Stimulated activated CD8-positive, alpha-beta memory T cell treated with anti-CD3 and anti-CD28 coated beads, Interleukin-15, amount 100 ng/mL, for 24 hours (primary cell): ENCODE results near the gene ACP7.
"Not testable (repeated sequence)": the region's sequence is repeated elsewhere in the genome, so short reads cannot be mapped to it uniquely, and the experiment has no call there.

Experiments used
- DNase-seq: peaks from one replicate; pipeline ENCODE4 v3.0.0-alpha.2; 2020; ENCODE audit warnings: low read depth

The ACP7 gene

DNA sequence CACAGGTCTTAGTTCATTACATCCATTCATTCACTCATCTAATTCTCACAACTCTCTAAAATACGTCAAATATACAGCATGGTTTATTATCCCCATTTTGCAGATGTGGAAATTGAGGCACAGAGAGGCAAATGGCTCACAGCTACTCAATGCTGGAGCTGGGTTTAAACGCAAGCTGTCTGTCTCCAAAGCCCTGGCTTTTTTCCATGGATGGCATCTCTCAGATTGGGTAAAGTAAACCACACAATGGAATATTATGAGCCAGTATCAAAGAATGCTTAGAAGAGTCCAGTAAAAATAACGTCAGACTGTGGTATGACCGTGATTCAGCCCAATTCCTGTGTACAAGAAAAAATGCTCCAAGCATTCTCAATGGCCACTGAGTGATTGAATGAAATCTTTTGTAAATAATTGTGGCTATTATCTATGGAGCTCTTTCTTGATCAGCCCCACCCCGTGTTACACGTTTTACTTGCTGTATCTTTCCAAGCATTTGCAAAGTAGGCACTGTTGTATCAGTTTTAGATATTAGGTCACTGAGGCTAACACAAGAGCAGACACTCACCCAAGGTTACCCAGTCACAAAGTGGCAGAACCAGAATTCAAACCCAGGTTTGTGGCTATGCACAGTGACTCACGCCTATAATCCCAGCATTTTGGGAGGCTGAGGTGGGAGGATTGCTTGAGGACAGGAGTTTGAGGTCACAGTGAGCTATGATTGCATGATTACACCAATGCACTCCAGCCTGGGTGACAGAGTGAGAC lies 5.5 kb upstream of the ACP7 start:
- DNase-seq, result no peak

DNA sequence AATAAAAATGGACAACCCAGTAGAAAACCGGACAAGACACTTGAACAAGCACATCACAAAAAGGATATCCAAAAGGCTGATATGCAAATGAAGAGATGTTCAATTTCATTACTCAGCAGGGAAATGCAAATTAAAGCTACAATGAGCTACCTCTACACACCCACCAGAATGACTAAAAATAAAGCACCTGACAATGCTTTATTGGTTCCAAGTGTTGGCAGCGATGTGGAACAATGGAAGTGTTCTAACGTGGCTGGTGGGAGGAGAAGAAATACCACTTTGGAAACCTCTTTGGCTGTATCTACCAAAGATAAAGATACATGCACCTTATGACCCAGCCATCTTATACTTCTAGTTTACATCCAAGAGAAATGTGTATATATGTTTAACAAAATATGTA lies 3.7 kb upstream of the ACP7 start:
- DNase-seq, result no peak

DNA sequence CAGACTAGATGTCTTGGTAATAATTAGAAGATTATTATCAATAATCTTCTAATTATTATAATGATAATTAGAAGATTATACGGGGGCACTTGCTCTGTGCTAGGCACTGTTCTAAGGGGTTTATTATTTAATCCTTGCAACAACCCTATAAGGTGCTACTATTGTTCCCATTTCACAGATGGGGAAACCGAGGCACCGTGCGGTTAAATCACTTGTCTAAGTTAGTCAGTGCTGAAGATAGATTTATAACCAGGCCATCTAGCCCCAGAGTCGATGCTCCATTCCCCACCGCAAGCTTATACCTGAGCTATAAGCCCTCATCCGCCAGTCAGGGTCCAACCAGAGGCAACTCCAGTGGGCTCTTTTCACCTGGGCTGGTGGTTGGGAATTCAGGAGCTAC lies 2.0 kb upstream of the ACP7 start:
- DNase-seq, result no peak

DNA sequence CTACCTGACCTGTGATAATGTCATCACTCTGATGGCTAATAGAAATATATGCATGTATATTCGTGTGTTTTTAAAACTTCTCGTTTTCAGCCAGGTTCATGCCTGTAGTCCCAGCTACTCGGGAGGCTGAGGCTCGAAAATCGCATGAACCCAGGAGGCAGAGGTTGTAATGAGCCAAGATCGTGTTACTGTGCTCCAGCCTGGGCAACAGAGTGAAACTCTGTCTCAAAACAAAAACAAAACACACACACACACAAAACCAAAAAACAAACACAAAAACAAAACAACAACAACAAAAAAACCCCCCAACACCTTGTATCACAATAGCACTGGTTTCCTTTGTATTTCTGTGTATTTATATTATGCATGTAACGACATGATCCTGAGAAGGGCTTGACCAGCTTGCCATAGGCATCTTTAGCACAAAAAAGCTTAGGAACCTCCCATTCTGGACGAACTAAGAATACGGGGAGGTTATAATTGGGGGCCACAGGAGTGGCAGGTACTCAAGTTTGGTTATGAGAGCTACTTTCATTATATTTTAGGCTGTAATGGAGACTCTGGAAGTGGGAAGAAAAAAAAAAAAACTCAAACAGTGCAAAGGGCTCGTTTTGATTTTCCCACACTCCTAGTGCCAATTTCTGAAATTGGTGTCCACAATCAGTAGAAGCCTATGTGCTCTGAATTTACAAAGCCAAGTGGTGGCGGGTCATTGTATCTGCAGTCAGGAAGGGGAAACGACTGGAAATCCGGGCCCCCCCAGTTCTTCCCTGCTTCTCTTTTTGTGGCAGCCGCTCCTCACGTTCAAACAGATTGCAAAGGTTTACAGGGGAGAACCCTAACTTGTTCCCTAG lies 1.2 kb upstream of the ACP7 start:
- DNase-seq, result no peak

DNA sequence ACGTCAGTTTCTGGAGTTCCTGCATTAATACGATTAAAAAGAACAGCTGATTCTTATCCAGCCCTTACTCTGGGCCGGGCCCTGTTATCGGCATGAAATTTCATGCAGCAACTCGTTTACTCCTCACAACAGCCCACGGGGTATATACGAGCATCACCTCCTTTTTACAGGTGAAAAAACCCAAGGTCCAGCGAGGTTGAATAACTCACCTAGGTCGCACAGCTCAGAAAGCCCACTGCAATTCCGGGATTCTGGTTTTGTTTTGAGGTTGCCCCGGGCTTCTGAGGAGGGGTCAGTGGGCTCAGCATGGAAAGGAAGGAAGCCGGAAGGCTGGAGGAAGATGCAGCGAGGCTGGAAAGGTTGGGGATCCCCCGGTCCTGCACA lies 577 bp upstream of the ACP7 start:
- DNase-seq, result no peak

DNA sequence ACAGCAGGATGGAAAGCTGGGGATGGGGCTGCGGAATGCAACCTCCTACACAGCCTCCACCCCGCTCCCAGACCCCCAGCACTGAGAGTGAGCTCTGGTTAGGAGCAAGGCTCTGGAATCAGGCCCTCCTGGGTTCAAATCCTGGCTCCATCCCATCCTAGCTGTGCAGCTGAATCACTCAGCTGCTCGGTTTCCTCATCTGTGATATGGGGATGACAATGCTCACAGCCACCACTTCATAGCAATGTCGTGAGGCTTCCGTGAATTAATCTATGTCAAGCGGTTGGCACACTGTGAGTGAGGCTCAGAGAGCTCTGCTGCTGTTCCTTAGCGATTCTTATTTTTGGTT lies 538 bp downstream of the ACP7 start:
- DNase-seq, result no peak

DNA sequence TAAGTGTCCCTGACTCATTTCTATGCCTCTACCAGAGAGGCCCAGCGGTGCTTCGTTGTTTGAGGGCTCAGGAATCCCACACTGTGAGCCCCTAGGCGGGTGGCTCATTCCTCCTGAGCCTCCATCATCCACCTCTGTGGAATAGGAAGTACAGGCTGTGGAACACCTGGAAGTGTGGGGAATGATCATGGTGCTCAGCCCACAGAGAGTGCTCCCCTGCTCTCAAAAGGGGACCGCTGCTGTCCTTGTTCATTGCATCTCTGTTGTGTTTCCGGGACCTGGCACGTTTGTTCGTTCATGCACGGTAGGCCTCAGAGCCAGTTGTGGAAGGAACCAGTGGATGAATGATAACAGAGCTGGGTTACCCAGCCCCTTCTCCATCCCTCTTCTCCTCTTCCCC lies 1.2 kb downstream of the ACP7 start:
- DNase-seq, result no peak

DNA sequence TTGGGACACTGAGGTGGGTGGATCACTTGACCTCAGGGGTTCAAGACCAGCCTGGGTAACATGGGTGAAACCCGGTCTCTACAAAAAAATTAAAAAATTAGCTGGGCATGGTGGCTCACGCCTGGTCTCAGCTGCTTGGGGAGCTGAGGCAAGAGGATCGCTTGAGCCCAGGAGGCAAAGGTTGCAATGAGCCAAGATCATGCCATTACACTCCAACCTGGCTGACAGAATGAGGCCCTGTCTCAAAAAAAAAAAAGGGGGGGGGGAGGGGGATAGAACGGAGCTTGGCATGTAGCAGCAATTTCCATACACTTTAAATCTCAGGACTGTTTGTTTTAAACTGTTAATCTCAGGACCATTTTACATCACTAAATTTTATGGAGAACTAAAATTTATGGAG lies 2.2 kb downstream of the ACP7 start:
- no peak for DNase-seq

DNA sequence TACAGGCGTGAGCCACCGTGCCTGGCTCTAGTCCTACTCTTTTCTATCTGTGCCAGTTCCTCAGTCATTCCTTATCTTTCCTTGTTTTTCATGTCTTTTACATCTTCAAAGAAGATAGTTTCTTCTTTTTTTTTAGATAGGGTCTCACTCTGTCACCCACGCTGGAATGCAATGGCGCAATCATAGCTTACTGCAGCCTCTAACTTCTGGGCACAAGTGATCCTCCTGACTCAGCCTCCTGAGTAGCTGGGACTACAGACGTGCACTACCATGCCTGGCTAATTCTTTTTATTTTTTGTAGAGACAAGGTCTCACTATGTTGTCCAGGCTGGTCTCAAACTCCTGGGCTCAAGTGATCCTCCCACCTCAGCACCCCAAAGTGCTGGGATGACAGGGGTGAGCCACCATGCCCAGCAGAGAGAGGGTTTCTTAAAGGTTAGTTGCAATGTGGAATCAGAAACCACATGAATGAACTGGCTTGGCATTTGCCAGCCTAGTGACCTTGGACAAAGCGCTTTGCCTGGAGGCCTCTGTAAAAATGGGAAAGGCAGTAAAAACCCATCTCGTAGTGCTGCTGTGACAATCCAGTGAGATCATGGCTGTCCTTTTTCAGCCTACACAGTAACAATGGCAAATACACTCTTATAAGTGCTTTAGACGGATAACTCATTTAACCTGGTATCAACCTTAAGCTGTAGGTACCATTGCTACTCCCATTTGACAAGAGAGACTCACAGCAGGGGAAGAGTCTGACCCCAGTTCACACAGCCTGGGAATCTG lies 3.9 kb downstream of the ACP7 start:
- DNase-seq, result no peak

DNA sequence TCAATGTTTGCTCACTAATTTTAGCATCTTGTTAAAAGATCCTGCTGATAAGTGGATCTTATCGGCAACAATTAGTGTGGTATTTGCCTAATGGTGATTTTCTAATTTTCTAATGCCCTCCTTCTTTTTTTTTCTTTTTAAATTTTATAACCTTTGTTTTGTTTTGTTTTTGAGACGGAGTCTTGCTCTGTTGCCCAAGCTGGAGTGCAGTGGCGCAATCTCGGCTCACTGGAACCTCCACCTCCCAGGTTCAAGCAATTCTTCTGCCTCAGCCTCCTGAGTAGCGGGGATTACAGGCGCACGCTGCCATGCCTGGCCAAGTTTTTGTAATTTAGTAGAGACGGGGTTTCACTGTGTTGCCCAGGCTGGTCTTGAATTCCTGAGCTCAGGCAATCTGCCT lies 5.8 kb downstream of the ACP7 start:
- not testable (repeated sequence) for DNase-seq

DNA sequence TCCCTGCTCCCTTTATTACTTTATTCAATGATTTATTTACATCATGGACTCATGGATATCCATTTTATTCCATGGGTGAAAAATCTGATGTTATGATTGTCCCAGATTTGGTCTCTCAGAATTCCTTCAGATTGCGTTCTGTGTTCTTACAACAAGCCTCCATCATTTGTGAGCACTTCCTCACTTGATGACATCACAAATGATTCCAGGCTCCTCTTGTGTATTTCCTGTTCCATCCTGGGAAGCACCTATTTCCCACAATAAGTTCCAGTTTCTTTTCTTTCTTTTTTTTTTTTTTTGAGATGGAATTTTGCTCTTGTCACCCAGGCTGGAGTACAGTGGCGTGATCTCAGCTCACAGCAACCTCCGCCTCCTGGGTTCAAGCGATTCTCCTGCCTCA lies 6.7 kb downstream of the ACP7 start:
- DNase-seq, result no peak

DNA sequence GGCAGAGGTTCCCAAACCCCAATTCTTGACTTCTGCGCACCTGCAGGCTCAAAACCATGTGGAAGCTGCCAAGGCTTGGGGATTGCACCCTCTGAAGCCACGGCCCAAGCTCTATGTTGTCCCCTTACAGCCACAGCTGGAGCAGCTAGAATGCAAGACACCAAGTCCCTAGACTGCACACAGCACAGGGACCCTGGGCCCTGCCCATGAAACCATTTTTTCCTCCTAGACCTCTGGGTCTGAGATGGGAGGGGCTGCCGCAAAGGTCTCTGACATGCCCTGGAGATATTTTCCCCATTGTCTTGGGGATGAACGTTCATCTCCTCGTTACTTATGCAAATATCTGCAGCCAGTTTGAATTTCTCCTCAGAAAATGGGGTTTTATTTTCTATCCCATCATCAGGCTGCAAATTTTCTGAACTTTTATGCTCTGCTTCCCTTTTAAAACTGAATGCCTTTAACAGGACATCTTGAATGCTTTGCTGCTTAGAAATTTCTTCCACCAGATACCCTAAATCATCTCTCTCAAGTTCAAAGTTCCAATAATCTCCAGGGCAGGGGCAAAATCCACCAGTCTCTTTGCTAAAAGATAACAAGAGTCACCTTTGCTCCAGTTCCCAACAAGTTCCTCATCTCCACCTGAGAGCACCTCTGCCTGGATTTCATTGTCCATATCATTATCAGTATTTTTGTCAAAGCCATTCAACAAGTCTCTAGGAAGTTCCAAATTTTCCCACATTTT lies 11.8 kb downstream of the ACP7 start:
- not testable (repeated sequence) for DNase-seq

DNA sequence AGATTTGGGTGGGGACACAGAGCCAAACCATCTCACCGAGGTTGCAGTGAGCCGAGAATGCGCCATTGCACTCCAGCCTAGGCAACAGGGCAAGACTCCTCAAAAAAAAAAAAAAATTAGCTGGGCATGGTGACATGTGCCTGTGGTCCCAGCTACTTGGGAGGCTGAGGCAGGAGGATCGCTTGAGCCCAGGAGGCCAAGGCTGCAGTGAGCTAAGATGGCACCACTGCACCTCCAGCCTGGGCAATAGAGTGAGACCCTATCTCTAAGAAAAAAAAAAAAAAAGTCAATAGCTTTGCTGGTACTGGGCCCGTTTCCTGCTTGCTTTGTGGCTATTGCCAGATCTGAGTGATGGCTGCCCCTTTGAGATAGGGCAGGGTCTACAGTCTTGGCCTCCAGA lies 13.1 kb downstream of the ACP7 start:
- no peak for DNase-seq

DNA sequence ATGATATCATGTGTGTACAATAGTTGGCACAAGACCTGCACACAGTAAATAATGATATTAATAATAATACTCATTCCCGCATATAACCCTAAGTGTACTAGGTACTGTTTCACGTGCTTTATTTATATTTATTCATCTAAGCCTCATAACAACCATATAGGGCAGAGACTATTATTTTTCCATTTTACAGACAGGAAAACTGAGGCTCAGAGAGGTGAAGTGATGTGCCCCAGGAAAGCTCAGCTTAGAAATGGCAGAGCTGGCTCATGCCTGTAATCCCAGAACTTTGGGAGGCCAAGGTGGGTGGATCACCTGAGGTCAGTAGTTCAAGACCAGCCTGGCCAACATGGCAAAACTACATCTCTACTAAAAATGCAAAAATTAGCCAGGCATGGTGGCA lies 13.6 kb downstream of the ACP7 start:
- DNase-seq, result no peak

DNA sequence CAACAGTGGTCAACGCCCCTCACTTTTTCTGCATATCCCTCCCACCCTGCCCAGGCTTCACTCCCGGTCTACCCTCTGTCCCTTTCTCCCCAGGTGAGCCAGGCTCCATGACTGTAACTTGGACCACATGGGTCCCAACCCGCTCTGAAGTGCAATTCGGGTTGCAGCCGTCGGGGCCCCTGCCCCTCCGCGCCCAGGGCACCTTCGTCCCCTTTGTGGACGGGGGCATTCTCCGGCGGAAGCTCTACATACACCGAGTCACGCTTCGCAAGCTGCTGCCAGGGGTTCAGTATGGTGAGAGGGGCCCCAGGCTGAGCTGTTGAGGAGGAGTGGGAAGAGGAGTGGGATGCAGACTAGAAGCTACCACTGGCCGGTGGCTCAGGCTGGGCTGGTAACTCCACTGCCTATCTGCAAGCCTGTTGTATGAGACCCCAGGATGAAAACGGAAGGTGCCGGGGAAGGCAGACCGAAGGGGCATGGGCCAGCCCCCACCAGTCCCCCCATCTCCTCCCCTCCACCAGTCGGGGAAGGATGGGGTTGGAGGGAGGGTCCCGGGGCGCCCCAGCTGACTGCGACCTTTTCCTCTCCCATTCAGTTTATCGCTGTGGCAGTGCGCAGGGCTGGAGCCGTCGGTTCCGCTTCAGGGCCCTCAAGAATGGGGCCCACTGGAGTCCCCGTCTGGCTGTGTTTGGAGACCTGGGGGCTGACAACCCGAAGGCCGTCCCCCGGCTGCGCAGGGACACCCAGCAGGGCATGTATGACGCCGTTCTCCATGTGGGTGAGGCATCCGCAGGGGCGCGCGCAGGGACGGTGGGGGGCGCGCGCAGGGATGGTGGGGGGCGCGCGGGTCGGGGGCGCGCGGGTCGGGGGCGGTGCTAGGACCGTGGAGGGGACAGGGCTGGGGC lies 14.4 kb downstream of the ACP7 start:
- no peak for DNase-seq

DNA sequence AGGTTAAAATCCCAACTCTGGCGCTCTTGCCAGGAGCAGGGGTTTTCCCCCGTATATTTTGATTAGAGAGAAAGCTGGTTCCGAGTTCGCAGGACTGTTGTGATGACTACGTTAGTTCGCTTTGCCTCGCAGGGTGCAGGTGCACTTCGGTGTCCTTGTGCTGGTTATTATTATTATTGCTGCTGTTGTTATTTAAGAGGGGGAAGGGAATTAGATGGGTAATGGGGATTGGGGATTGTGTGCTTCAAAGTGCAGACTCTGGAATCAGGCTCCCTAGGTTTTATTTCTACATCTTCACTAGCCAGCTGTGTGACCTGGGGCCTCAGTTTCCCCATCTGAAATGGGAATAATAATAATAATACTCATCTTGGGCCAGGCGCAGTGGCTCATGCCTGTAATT lies 15.2 kb downstream of the ACP7 start:
- DNase-seq, result no peak

DNA sequence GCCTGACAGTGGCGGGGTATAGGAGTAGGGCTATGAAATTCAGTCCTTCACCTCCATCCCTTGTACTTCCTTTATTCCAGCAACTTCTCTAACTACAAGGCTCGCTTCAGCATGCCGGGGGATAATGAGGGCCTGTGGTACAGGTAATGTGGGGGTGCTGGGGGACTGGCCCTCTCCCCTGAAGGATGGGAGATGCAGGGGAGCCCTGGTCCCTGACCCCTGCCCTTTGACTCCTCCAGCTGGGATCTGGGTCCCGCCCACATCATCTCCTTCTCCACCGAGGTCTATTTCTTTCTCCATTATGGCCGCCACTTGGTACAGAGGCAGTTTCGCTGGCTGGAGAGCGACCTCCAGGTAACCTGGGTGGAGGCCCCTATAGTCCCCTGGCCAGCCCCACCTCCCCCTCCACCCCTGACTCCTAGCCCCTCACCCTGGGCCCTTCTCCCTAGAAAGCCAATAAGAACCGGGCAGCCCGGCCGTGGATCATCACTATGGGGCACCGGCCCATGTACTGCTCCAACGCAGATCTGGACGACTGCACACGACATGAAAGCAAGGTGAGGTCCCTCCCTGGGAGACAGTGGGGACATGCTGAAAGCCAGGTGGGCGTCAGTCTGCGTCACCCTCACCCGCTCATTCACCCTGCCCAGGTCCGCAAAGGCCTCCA lies 16.5 kb downstream of the ACP7 start:
- no peak for DNase-seq

DNA sequence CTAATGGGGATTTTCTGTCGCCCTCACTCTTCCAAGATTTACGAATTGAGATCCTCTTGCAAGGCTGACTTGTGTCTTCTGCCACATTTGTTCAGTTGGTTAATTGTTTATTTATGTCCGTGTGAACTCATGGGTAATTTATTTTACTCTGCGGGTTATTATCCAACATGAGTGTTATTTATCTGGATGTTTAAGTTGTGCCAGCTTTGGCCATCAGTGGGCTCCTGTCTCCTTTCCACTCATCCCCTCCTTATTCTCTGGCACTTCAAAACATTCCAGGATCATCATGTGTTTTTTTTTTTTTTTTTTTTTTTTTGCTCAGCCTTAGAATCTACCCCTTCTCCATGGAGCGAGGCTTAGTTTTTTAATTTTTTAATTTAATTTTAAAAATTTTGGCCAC lies 19.0 kb downstream of the ACP7 start:
- DNase-seq, result no peak

DNA sequence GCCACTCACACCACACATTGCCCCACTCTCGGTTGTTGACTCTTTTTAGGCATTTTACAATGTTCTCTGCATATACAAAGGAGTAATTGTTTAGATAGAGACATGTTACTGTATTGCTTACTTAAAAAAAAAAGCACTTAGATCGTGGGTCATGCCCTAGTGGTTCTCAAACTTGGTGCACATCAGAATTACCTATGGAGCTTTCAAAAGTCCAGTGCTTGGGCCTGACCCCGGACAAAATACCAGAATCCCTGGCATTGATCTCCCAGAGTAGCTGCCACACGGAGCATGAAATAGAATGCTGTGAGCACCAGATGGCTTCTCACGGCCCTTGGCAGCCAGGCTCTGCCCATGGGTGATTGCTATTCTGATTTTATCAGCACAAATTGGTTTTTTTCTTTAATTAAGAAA lies 20.0 kb downstream of the ACP7 start:
- no peak for DNase-seq

DNA sequence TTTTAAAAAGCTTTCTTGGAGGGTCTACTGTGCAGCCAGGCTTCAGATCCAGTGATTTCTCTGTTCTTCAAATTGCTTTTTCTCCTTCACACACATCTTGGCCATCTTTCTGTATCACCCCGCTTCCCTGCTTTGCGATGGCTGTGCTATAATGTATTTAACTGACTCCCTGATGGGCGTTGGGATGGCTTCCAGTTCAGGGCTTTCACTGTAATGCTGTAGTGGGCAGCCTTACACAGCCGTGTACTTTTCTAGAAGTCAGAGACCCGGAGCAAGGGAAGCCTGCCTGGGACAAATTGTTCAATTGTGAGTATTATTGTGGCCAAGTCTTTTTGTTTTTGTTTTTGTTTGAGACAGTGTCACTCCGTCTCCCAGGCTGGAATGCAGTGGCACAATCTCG lies 22.0 kb downstream of the ACP7 start:
- DNase-seq, result no peak

DNA sequence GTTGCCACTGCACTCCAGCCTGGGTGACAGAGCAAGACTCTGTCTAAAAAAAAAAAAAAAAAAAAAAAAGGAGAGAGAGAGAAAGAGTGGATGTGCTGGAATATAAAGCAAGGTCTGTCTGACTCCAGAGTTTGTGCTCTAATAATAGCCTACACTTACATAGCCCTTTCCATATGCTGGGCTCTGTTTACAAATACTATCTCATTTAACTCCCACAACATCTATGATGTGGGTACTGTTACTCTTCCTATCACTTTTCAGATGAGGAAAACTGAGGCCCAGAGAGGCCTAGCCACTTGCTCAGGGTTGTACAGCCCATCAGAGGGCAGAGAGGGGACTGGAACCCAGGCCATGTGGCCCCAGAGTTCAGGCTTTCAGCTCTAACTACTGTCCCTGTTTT lies 25.5 kb downstream of the ACP7 start:
- no peak for DNase-seq
